ENCODE data around the gene SLC25A4.
A peak's percentile ranks its signal among the peaks of the same experiment; 100 is the strongest.

DNA sequence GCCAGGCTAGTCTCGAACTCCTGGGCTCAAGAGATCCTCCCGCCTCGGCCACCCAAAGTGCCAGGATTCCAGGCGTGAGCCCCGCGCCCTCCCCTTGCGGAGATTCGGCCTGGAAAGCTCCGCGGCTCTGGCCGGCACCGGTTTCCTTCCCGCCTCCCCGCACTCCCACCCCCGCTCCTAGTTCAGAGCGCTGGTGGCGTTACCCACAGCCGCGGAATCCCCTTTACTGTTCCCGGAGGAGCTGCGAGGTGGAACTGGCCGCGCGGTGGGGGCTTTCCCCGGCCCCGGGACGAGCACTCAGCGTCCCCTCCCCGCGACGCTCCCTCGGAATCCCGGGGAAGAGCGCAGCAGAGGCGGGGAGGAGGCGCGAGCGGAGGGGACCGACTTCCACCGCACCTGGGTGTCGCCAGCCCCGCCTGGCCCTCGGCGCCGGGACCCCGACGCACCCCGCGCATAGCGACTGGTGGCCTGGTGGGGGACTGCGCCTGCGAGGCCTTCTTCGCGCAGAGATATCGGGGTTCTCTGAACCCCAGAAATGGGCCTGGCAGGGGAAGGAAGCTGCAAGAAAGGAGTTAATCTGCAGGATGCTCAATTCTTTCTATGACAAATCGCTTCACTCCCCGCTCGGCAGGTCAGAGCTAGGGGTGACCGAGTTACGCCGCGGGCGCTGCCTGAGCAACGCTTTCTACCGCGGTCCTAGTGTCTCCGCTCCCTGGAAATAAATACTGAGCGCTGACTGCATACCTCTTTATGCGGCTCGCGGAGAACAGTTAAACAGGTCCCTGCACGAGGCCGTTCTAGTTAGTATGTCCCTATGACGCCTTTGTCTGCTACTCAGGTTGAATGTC is 14.6 kb upstream of the SLC25A4 start:
- TF ChIP-seq CTCF (IDR thresholded peaks at IDR 0.05 in 4 of 5, conservative IDR thresholded peaks at IDR 0.05 in 1 of 5) (peak; percentile 16 to 57 (median 37)), POLR2A (IDR thresholded peaks at IDR 0.05) (peak; percentile 32 to 35)

All from gastrocnemius medialis (tissue), 4 donors.